Activated CD4-positive, alpha-beta T cell treated with anti-CD3 and anti-CD28 coated beads, Interleukin-2, amount 10 ng/mL, durations not matched to agents 7 days and 5 days (primary cell): ENCODE results near the gene TMEM120B. TPM values are rescaled to one million over a fixed set of nuclear protein-coding genes. Genes with fewer than 3 reads are reported as not detected.
A peak's percentile ranks its signal among the peaks of the same experiment; 100 is the strongest.

Experiments
- CTCF ChIA-PET: fragments of 350-600 bp; sonication (Branson Sonifier 250); formaldehyde crosslinking; loops from one replicate; lab custom pipeline; 2021; ENCODE audit warnings: antibody characterized with exemption; lab: Charles Lee
- POLR2A ChIA-PET: fragments of 350-600 bp; sonication (Branson Sonifier 250); formaldehyde crosslinking; loops from one replicate; lab custom pipeline; 2021; ENCODE audit warnings: antibody characterized with exemption; lab: Charles Lee
- DNase-seq: peaks from one replicate; pipeline ENCODE4 v3.0.0-alpha.2; 2020
- H3K27ac Mint-ChIP-seq: one replicate; pipeline ENCODE4 v1.8.0; 2021; ENCODE audit warnings: mild to moderate bottlenecking, moderate library complexity, mixed read lengths
- H3K27me3 Mint-ChIP-seq: one replicate; pipeline ENCODE4 v1.8.0; 2021; ENCODE audit warnings: mixed read lengths
- H3K36me3 Mint-ChIP-seq: one replicate; pipeline ENCODE4 v1.8.0; 2021; ENCODE audit warnings: low read depth, mixed read lengths
- H3K4me1 Mint-ChIP-seq: one replicate; pipeline ENCODE4 v1.8.0; 2021; ENCODE audit warnings: mixed read lengths
- H3K4me3 Mint-ChIP-seq: one replicate; pipeline ENCODE4 v1.8.0; 2021; ENCODE audit warnings: mild to moderate bottlenecking, moderate library complexity, mixed read lengths
- H3K9me3 Mint-ChIP-seq: one replicate; pipeline ENCODE4 v1.8.0; 2021; ENCODE audit warnings: mixed read lengths
- total RNA-seq, 2 experiments: library from RNA; stranded (reverse); gene quantifications; one replicate each; pipeline ENCODE4 v1.2.3, GENCODE V29; 2021

The TMEM120B gene
- total RNA-seq, 2 experiments from 2014 or later = 5.8 to 6.0 TPM

DNA sequence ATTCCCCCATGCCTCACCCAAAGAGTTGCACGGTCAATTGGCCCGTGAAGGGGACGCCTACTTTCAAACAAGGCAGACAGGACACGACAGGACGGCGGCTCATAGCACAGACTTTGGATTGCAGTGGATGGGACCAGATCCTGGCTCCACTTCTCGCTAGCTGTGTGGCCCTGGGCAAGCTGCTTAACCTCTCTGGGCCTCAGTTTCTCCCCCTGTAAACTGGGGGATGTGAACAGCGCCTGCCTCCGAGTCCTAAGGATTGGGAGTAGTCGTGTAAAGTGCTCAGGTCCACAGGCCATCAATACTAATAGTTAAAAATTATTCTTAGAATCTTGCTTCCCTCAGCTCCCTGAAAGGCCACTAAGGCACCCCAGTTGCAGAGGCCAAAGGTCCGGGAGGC, 67.9 kb downstream of the TMEM120B start:
- ChIA-PET CTCF (interaction anchor here (40.9 kb wide), 1 partner anchor 19 kb away, joined by 1058 read pairs; the partner anchor contains the start of genes RHOF and SETD1B), POLR2A (no interaction called here)
- Mint-ChIP-seq H3K27me3 (no peaks in the 10 kb centered on the region), H3K9me3 (no peaks in the 10 kb centered on the region), H3K36me3 (peaks cover 36% of the 10 kb centered on the region), H3K4me3 (no peak overlapping the region), H3K4me1 (peaks cover 49% of the 10 kb centered on the region), H3K27ac (peak overlapping the region; percentile 60)
- DNase-seq = no peak

DNA sequence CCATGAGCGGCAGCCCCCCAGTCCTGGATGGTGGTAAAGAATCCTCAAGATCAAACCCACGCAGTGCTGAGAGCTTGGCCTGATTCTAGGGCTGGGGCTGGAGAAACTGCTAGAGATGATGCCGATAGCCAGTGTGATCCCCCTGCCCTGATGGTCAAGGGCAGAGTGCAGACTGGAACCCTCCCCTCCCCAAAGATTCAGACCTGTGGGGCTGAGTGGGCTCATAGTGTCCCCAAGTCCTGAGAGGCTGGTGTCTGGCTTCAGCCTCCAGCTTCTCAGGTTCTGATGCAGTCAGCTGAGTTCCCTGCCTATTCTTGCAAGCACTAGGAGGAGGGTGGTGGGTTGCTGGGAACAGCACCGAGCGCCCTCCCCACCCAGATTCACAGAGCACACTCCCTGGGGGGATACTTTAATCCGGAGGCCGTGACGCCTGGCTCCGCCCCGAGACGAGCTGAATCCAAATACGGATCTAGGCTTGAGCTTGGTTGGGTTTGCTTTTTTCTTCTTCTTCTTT, 69.0 kb downstream of the TMEM120B start:
- Mint-ChIP-seq H3K27ac (peak overlapping the region; percentile 86), H3K9me3 (no peaks in the 10 kb centered on the region), H3K4me3 (peak overlapping the region; percentile 35), H3K36me3 (peaks cover 40% of the 10 kb centered on the region), H3K4me1 (peaks cover 52% of the 10 kb centered on the region), H3K27me3 (no peaks in the 10 kb centered on the region)
- no peak for DNase-seq
- ChIA-PET POLR2A (interaction anchor here (0.6 to 1.5 kb wide), 5 partner anchors 9 to 29 kb away, joined by 3 to 5 read pairs (median 4); no protein-coding TSS in a partner anchor), CTCF (interaction anchor here (0.9 to 40.9 kb wide), 10 partner anchors 9 to 99 kb away, joined by 3 to 1058 read pairs (median 4); partner anchors contain the start of genes RHOF and SETD1B)

DNA sequence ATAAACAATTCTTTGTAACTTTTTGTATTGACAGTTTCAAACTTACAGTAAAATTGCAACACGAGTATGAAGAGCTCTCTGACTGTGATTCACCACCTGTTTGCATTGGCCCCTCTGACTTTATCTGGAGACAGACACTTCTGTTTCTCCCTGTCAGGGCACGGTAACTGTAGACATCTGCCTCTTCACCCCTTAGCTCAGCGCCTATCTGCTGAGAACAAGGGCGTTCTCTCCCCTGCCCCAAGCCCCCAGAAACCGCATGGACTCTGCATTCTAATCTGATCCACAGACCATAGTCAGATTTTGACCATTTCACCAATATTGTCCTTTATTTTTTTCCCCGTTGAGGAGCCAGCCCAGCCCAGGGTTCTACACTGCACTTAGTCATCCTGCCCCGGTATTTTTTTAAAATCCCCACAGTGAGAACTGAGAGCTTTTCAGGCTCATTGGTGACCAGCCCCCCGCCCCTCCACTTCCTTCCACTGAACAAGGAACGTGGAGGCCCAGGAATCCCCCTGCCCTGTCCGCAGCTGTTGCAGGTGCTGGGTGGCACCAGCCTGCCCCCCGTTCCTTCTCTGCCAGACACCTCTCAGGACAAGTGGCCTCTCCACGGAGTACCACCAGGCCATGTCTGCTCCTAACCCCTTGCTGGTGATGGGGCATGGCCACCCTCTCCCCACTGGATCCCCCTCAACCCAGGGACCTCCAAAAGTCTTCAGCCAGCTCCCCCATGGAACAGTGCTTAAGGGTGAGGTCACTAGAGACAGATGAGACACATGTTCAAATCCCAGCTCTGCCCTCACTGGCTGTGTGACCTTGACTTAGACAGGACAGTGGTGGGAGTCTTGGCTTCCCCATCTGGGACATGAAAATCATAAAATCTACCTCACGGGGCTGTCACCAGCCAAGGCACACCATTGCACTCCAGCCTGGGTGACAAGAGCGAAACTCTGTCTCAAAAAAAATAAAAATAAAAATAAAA, 69.7 kb downstream of the TMEM120B start:
- Mint-ChIP-seq H3K36me3 (peaks cover 48% of the 10 kb centered on the region), H3K9me3 (no peaks in the 10 kb centered on the region), H3K27ac (peak overlapping the region; percentile 86), H3K27me3 (no peaks in the 10 kb centered on the region), H3K4me3 (peak overlapping the region; percentile 35), H3K4me1 (peaks cover 58% of the 10 kb centered on the region)
- DNase-seq = peak; percentile 38
- CTCF ChIA-PET = interaction anchor here (1.1 to 40.9 kb wide), 9 partner anchors 9 to 100 kb away, joined by 3 to 1058 read pairs (median 4); partner anchors contain the start of genes RHOF and SETD1B
- POLR2A ChIA-PET = interaction anchor here (0.6 to 1.5 kb wide), 6 partner anchors 8 to 29 kb away, joined by 3 to 5 read pairs (median 4); no protein-coding TSS in a partner anchor

DNA sequence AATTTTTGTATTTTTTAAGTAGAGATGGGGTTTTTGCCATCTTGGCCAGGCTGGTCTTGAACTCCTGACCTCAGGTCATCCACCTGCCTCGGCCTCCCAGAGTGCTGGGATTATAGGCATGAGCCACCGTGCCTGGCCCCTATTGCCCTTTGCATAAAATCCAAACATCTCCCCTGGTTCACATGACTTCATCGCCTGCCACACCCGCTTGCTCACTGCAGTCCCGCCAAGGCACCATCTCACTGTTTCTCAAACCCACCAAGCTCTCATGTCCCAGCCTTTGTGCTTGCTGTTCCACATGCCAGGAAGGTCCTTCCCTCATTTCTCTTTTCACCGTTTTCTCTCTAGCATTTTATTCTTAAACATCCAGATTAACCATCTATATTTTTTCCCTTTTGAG, 71.2 kb downstream of the TMEM120B start:
- no peaks in the 10 kb centered on the region for H3K9me3 Mint-ChIP-seq
- H3K36me3 Mint-ChIP-seq = peaks cover 56% of the 10 kb centered on the region
- H3K27ac Mint-ChIP-seq = peak overlapping the region; percentile 81
- peaks cover 69% of the 10 kb centered on the region for H3K4me1 Mint-ChIP-seq
- CTCF ChIA-PET = interaction anchor here (1.9 to 40.9 kb wide), 2 partner anchors 9 to 16 kb away, joined by 3 to 1058 read pairs; partner anchors contain the start of genes RHOF and SETD1B
- POLR2A ChIA-PET = interaction anchor here (0.6 kb wide), 1 partner anchor 8 kb away, joined by 4 read pairs; no protein-coding TSS in a partner anchor
- DNase-seq = no peak
- H3K4me3 Mint-ChIP-seq = peak overlapping the region; percentile 63
- H3K27me3 Mint-ChIP-seq = no peaks in the 10 kb centered on the region

DNA sequence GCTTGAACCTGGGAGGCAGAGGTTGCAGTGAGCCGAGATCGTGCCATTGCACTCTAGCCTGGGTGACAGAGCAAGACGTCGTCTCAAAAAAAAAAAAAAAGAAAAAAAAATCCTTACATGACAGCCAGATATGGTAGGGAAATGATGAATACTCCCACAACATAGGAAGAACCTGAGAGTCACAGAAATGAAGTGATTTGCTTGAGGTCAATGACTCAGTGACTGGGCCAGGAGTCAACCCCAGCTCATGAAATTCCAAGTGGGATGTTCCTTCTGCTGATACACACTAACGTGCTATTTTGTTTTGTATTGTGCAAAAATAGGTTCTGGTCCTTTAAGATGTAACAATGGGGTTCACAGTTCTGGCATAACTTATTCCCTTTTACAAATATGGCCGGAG, 71.9 kb downstream of the TMEM120B start:
- POLR2A ChIA-PET = no interaction called here
- CTCF ChIA-PET = interaction anchor here (0.6 to 40.9 kb wide), 4 partner anchors 9 to 105 kb away, joined by 3 to 1058 read pairs (median 4); partner anchors contain the start of genes RHOF and SETD1B
- Mint-ChIP-seq H3K36me3 (peaks cover 54% of the 10 kb centered on the region), H3K27me3 (no peaks in the 10 kb centered on the region), H3K4me1 (peaks cover 71% of the 10 kb centered on the region), H3K9me3 (no peaks in the 10 kb centered on the region), H3K4me3 (peak overlapping the region; percentile 63), H3K27ac (peak overlapping the region; percentile 81)
- no peak for DNase-seq

DNA sequence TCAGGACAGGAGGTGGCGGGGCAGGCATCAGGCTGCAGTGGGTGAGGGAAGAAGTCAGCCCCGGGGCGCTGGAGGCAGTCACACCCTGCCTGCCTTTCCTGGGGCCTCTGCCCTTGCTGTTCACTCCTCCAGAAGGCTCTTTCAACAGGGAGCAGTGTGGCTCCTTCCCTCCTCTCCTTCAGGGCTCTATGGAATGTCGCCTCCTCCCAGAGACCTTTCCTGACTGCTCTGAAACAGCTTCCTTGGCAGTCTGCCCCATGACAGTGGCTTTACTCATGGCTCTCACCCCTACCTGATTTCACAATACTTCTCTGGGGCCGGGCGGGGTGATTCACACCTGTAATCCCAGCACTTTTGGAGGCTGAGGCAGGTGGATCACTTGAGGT, 73.9 kb downstream of the TMEM120B start:
- H3K4me1 Mint-ChIP-seq = peaks cover 88% of the 10 kb centered on the region
- H3K36me3 Mint-ChIP-seq = peaks cover 68% of the 10 kb centered on the region
- ChIA-PET POLR2A (no interaction called here), CTCF (interaction anchor here (1.5 to 40.9 kb wide), 3 partner anchors 3 to 160 kb away, joined by 3 to 1058 read pairs (median 1058); partner anchors contain the start of genes ORAI1, RHOF and SETD1B)
- DNase-seq = peak; percentile 45
- H3K4me3 Mint-ChIP-seq = peak overlapping the region; percentile 85
- peak overlapping the region; percentile 95 for H3K27ac Mint-ChIP-seq
- no peaks in the 10 kb centered on the region for H3K27me3 Mint-ChIP-seq
- H3K9me3 Mint-ChIP-seq = no peaks in the 10 kb centered on the region

DNA sequence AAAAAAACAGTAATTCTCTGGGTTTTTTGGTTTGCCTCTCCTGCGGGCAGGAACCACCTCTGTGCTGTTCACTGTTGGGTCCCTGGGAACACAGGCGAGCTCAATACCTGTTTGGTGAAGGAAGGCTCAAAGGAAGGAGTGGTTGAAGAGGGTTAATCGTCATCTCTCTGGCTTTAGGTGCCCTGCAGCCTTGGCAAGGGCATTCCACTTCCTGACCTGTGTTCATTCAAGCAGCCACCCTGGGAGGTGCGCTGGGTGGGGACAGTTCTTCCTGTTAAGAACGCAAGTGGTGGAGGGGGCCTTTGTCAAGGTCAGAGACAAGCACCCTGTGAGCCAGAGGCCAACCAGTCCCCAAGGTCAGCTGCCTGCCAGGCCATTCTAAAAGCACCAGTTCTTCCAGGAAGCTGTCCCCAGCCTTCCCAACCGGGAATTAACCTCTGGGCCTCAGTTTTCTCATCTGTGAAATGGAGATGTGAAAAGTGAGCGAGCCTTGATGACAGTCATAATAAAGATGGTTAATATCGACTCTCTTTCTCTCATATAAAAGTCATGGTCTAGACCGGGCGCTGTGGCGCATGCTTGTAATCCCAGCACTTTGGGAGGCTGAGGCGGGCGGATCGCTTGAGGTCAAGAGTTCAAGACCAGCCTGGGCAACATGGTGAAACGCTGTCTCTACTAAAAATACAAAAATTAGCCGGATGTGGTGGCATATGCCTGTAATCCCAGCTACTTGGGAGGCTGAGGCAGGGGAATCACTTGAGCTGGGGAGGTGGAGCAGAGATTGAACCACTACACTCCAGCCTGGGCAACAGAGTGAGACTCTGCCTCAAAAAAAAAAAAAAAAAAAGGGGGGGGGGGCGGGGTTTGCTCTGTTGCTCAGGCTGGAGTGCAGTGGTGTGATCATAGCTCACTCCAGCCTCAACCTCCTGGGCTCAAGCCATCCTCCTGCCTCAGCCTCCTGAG, 74.8 kb downstream of the TMEM120B start:
- ChIA-PET CTCF (interaction anchor here (1.5 to 40.9 kb wide), 3 partner anchors 4 to 160 kb away, joined by 3 to 1058 read pairs (median 1058); partner anchors contain the start of genes ORAI1, RHOF and SETD1B), POLR2A (no interaction called here)
- Mint-ChIP-seq H3K27ac (peak overlapping the region; percentile 95), H3K4me3 (peak overlapping the region; percentile 85), H3K9me3 (no peaks in the 10 kb centered on the region), H3K4me1 (peaks cover 83% of the 10 kb centered on the region), H3K27me3 (no peaks in the 10 kb centered on the region), H3K36me3 (peaks cover 71% of the 10 kb centered on the region)
- peak; percentile 59 for DNase-seq

DNA sequence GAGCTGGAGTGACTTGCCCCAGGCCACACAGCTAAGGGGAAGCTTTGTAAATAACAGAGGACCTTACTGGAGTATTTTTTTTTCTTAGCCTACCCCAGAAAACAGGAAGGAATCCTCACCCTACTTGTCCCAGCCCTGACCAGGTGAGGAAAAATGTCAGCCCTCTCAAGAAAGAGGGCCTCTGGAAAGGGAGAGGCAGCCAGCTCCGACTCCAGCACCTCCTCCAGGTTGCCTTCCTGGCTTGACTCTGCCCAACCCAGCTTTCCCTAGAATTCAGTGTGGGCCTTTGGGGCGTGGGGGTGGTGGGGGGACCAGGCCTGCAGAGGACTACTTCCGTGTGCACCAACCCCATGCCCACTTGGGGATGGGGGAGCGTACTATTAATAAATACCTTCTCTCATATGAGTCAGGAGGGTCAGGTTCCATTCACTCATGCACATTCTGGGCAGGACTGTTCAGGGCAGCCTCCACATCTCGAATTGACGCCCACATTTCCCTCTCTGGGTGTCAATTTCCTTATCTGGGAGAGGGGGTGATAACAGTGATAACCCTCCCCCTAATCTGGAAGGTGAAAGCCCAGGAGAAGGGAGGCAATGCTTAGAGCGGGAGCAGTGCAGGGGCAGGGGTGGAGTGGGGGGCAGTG, 75.7 kb downstream of the TMEM120B start:
- Mint-ChIP-seq H3K36me3 (peaks cover 73% of the 10 kb centered on the region), H3K27ac (peak overlapping the region; percentile 95), H3K27me3 (no peaks in the 10 kb centered on the region), H3K9me3 (no peaks in the 10 kb centered on the region), H3K4me3 (peak overlapping the region; percentile 85), H3K4me1 (peaks cover 75% of the 10 kb centered on the region)
- no peak for DNase-seq
- ChIA-PET CTCF (interaction anchor here (0.5 to 40.9 kb wide), 3 partner anchors 5 to 1600 kb away, joined by 3 to 1058 read pairs (median 1058); partner anchors contain the start of genes RHOF and SETD1B), POLR2A (no interaction called here)

DNA sequence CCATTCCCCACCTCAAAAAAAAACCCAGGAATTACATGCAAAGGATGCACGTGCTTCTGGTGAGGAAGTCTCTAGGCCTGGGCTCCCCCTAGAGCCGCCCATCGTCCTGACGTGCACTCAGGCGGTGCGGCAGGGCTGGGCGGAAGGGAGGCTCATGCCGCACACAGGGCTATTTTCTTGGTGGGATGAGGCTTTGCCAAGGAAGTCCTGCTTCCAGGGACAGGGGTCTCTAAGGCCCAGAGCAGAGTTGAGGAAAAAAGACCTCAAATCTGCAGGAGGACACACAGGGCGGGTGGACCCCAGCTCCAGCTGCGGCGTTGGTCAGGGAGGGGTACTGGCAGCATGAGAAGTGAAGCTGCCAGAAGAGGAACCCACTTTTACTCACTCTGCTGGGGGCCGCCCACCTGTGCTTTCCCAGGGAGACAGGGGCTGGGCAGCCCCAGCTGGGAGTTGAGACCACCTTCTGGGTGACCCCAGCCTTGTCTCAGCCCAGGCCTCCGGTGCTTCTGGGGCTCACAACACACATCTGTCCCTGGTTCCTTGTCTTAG, 76.8 kb downstream of the TMEM120B start:
- Mint-ChIP-seq H3K4me3 (peak overlapping the region; percentile 85), H3K27me3 (no peaks in the 10 kb centered on the region), H3K4me1 (peaks cover 68% of the 10 kb centered on the region), H3K27ac (peak overlapping the region; percentile 95), H3K9me3 (no peaks in the 10 kb centered on the region), H3K36me3 (peaks cover 68% of the 10 kb centered on the region)
- ChIA-PET CTCF (interaction anchor here (0.6 to 40.9 kb wide), 7 partner anchors 6 to 145 kb away, joined by 3 to 1058 read pairs (median 4); partner anchors contain the start of genes PSMD9, RHOF, SETD1B and TMEM120B), POLR2A (interaction anchor here (0.7 kb wide), 1 partner anchor 13 kb away, joined by 3 read pairs; no protein-coding TSS in a partner anchor)
- DNase-seq = peak; percentile 56

DNA sequence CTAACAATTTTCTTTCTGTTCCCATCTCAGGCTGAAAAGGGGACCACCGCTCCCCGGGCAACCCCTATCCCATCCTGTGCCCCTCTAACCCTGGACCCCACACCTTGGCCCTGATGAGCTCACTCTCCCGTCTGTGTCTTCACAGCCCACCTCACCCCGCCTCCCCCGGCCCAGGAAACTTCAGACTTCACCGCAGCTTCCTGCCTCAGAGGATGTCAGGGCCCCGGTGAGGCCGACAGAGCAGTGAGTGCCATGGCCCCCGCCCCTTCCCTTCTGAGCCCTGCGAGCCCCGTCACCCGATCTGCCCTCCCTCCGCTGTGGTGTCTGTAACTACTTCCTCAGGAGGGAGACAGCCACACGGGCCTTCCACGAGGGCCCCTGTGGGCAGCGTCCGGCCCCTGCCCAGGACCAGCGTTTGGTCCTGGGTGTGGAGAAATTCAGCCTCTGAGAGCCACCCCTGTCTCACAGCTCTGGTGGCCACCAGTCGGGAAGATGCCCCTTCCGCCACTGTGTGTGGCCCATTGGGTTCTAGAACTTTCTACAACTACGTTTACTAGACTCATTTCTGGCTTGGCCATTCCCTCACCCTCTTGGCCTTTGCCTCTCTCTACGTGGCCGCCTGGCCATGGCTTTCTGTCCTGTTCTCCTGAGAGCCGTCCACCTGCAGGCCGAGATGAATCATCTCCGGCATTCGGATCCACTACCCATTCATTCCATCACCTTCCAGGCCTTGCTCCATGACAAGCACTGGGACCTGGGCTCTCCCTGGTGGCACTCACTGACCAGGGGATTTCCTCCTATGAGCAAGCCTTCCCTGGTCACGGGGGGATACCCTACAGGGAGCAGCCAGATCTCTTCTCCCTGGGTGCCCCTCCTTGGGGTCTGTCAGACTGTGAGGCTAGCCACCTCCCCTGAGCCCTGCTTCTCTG, 77.5 kb downstream of the TMEM120B start:
- Mint-ChIP-seq H3K4me3 (peak overlapping the region; percentile 85), H3K9me3 (no peaks in the 10 kb centered on the region), H3K36me3 (peaks cover 64% of the 10 kb centered on the region), H3K4me1 (peaks cover 68% of the 10 kb centered on the region), H3K27me3 (no peaks in the 10 kb centered on the region), H3K27ac (peak overlapping the region; percentile 95)
- DNase-seq = peak; percentile 96
- CTCF ChIA-PET = interaction anchor here (0.6 to 40.9 kb wide), 7 partner anchors 7 to 146 kb away, joined by 3 to 1058 read pairs (median 4); partner anchors contain the start of genes PSMD9, RHOF, SETD1B and TMEM120B
- POLR2A ChIA-PET = interaction anchor here (0.7 to 1.2 kb wide), 2 partner anchors 8 to 12 kb away, joined by 3 to 4 read pairs; no protein-coding TSS in a partner anchor
